ENCODE results near the gene MTMR11. TPM values are rescaled to one million over a fixed set of nuclear protein-coding genes. Genes with fewer than 3 reads are reported as not detected.
"Not testable (repeated sequence)": the region's sequence is repeated elsewhere in the genome, so short reads cannot be mapped to it uniquely, and the experiment has no call there.

MTMR11 gene
- total RNA-seq, 2 donors from 2014 or later = 4.7 to 6.6 TPM

DNA sequence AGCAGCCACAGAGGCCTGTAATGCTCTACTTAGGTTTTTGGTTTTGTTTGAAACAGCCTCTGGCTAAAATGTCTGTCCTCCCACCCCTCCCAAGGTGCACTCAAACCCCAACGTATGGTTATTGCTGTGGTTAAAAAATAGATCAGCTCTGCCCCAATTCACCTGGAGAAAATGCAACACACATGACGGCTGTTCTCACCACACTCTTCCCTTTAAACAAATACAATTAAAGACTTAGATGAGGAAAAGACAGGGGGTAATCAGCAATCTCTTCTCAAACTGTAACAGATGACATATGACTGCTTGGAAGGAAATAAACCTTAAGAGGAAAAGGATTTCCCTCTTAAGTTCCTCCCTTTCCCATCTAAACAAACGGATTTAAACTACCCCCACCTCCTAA is 6.2 kb upstream of the MTMR11 start:
- H3K27ac ChIP-seq (ENCODE audit: low read depth, low read length) = no peak overlapping the region

GRCh38 chr1:149942207-149942606 is 5.5 kb upstream of the MTMR11 start:
- Mint-ChIP-seq H3K4me1 (peaks cover 35% of the 10 kb centered on the region), H3K4me3 (no peak overlapping the region)
- 58 to 80% methylated on average over 3 to 5 of the region's 5 CpGs for WGBS, 2 experiments (ENCODE audit: insufficient coverage in 1 of 2, insufficient read length in 1 of 2)

More for the DNA sequence above, 6.2 kb upstream of the MTMR11 start:
- no peak overlapping the region for H3K9ac ChIP-seq (ENCODE audit: extremely low read depth, low read length, poor library complexity, severe bottlenecking)
- H3K27me3 ChIP-seq (ENCODE audit: control insufficient read depth, insufficient read depth, low read length, poor library complexity, severe bottlenecking) = no peaks in the 10 kb centered on the region
- no peak for DNase-seq
- H3K36me3 ChIP-seq (ENCODE audit: control insufficient read depth, insufficient read depth, low read length) = peaks cover 32% of the 10 kb centered on the region
- TF ChIP-seq, protein P1, sequence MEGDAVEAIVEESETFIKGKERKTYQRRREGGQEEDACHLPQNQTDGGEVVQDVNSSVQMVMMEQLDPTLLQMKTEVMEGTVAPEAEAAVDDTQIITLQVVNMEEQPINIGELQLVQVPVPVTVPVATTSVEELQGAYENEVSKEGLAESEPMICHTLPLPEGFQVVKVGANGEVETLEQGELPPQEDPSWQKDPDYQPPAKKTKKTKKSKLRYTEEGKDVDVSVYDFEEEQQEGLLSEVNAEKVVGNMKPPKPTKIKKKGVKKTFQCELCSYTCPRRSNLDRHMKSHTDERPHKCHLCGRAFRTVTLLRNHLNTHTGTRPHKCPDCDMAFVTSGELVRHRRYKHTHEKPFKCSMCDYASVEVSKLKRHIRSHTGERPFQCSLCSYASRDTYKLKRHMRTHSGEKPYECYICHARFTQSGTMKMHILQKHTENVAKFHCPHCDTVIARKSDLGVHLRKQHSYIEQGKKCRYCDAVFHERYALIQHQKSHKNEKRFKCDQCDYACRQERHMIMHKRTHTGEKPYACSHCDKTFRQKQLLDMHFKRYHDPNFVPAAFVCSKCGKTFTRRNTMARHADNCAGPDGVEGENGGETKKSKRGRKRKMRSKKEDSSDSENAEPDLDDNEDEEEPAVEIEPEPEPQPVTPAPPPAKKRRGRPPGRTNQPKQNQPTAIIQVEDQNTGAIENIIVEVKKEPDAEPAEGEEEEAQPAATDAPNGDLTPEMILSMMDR (conservative IDR thresholded peaks at IDR 0.05) = no peak
- no peaks in the 10 kb centered on the region for H3K4me1 ChIP-seq (ENCODE audit: control insufficient read depth, insufficient read depth, low read length)
- peak overlapping the region; percentile 19 for H3K27ac Mint-ChIP-seq
- peaks cover 31% of the 10 kb centered on the region for H3K36me3 Mint-ChIP-seq (ENCODE audit: low read depth)
- peaks cover 28% of the 10 kb centered on the region for H3K4me1 Mint-ChIP-seq
- 71 to 78% methylated on average over 1 to 3 of the region's 3 CpGs for WGBS, 2 experiments (ENCODE audit: insufficient coverage in 1 of 2, insufficient read length in 1 of 2)
- H3K4me3 Mint-ChIP-seq = no peak overlapping the region
- H3K9me3 Mint-ChIP-seq = no peaks in the 10 kb centered on the region
- H3K4me3 ChIP-seq (ENCODE audit: low read length) = no peak overlapping the region
- no peaks in the 10 kb centered on the region for H3K27me3 Mint-ChIP-seq (ENCODE audit: insufficient read depth)
- H3K9me3 ChIP-seq (ENCODE audit: control insufficient read depth, low read length) = no peaks in the 10 kb centered on the region

DNA sequence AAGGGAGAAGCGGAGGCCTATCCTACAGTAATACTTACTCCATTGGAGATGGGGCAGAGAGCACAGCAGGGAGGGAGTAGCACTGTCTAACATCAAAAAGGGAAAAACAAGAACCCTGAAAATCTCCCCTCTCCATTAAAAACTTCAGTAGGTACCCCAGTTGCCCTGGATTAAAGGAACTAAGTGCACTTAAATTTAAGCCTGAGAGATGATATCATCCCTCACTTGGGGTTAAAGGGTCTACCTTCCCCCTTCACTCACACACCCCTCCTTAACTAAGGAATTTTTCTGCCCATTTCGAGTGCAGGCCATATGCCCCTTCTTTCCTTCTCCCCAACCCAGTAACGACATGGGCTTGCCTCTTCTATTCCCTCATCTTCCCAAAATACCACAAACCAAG is 3.7 kb upstream of the MTMR11 start:
- peaks cover 53% of the 10 kb centered on the region for H3K4me1 Mint-ChIP-seq
- 77 to 93% methylated on average over 2 to 3 of the region's 3 CpGs for WGBS, 2 experiments (ENCODE audit: insufficient coverage in 1 of 2, insufficient read length in 1 of 2)

More at GRCh38 chr1:149942207-149942606, 5.5 kb upstream of the MTMR11 start:
- Mint-ChIP-seq H3K9me3 (no peaks in the 10 kb centered on the region), H3K36me3 (ENCODE audit: low read depth) (peaks cover 25% of the 10 kb centered on the region), H3K27me3 (ENCODE audit: insufficient read depth) (no peaks in the 10 kb centered on the region), H3K27ac (peak overlapping the region; percentile 23)
- H3K9ac ChIP-seq (ENCODE audit: extremely low read depth, low read length, poor library complexity, severe bottlenecking) = no peak overlapping the region
- no peaks in the 10 kb centered on the region for H3K9me3 ChIP-seq (ENCODE audit: control insufficient read depth, low read length)
- no peak overlapping the region for H3K4me3 ChIP-seq (ENCODE audit: low read length)
- TF ChIP-seq, protein P1 (conservative IDR thresholded peaks at IDR 0.05) = peak; percentile 71
- no peaks in the 10 kb centered on the region for H3K27me3 ChIP-seq (ENCODE audit: control insufficient read depth, insufficient read depth, low read length, poor library complexity, severe bottlenecking)
- H3K27ac ChIP-seq (ENCODE audit: low read depth, low read length) = no peak overlapping the region
- H3K4me1 ChIP-seq (ENCODE audit: control insufficient read depth, insufficient read depth, low read length) = no peaks in the 10 kb centered on the region
- peaks cover 25% of the 10 kb centered on the region for H3K36me3 ChIP-seq (ENCODE audit: control insufficient read depth, insufficient read depth, low read length)
- DNase-seq = peak; percentile 82

DNA sequence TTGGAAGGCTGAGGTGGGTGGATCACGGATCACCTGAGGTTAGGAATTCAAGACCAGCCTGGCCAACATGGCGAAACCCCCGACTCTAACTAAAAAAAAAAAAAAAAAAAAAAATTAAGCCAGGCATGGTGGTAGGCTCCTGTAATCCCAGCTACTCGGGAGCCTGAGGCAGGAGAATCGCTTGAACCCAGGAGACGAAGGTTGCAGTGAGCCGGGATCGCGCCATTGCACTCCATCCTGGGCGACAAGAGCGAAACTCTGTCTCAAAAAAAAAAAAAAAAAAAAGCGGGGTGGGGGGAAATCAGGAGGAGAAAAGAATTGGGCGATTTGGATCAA is 2.0 kb upstream of the MTMR11 start:
- H3K36me3 ChIP-seq (ENCODE audit: control insufficient read depth, insufficient read depth, low read length); H3K4me3 ChIP-seq (ENCODE audit: low read length); DNase-seq; H3K27me3 ChIP-seq (ENCODE audit: control insufficient read depth, insufficient read depth, low read length, poor library complexity, severe bottlenecking); H3K36me3 Mint-ChIP-seq (ENCODE audit: low read depth); H3K27me3 Mint-ChIP-seq (ENCODE audit: insufficient read depth); H3K4me1 ChIP-seq (ENCODE audit: control insufficient read depth, insufficient read depth, low read length); H3K9me3 ChIP-seq (ENCODE audit: control insufficient read depth, low read length); H3K9me3 Mint-ChIP-seq; H3K9ac ChIP-seq (ENCODE audit: extremely low read depth, low read length, poor library complexity, severe bottlenecking); H3K27ac ChIP-seq (ENCODE audit: low read depth, low read length): not testable (repeated sequence)
- peak overlapping the region; percentile 49 for H3K4me3 Mint-ChIP-seq
- WGBS, 2 experiments (ENCODE audit: insufficient coverage in 1 of 2, insufficient read length in 1 of 2) = 41% methylated on average over 9 of the region's 13 CpGs; no CpG with 5 or more reads in 1 of the 2 experiments
- H3K4me1 Mint-ChIP-seq = peaks cover 51% of the 10 kb centered on the region
- peak overlapping the region; percentile 97 for H3K27ac Mint-ChIP-seq

More for the DNA sequence above, 3.7 kb upstream of the MTMR11 start:
- Histone ChIP-seq H3K27ac (ENCODE audit: low read depth, low read length) (no peak overlapping the region), H3K9ac (ENCODE audit: extremely low read depth, low read length, poor library complexity, severe bottlenecking) (no peak overlapping the region), H3K36me3 (ENCODE audit: control insufficient read depth, insufficient read depth, low read length) (peaks cover 12% of the 10 kb centered on the region), H3K4me3 (ENCODE audit: low read length) (no peak overlapping the region), H3K4me1 (ENCODE audit: control insufficient read depth, insufficient read depth, low read length) (no peaks in the 10 kb centered on the region), H3K9me3 (ENCODE audit: control insufficient read depth, low read length) (no peaks in the 10 kb centered on the region), H3K27me3 (ENCODE audit: control insufficient read depth, insufficient read depth, low read length, poor library complexity, severe bottlenecking) (no peaks in the 10 kb centered on the region)
- no peak for DNase-seq
- Mint-ChIP-seq H3K9me3 (no peaks in the 10 kb centered on the region), H3K27me3 (ENCODE audit: insufficient read depth) (no peaks in the 10 kb centered on the region), H3K27ac (peak overlapping the region; percentile 14), H3K4me3 (no peak overlapping the region), H3K36me3 (ENCODE audit: low read depth) (peaks cover 16% of the 10 kb centered on the region)
- TF ChIP-seq, protein P1 (conservative IDR thresholded peaks at IDR 0.05) = no peak
